MM.1S (cell line): ENCODE results near the gene CRY2.

ENCODE experiments used
- DNase-seq: peaks from one replicate; pipeline ENCODE4 v3.0.0-alpha.2; 2015
- H2AFZ ChIP-seq: fragments of 300-600 bp; sonication (generic); 2 replicates; pipeline ENCODE4 v1.6.0; 2016; ENCODE audit warnings: antibody characterized with exemption, low read length
- H3F3A ChIP-seq: fragments of 300-600 bp; sonication (generic); 2 replicates; pipeline ENCODE4 v1.6.1; 2016; ENCODE audit warnings: mild to moderate bottlenecking, antibody characterized with exemption, low read length, moderate library complexity, mixed read lengths; ENCODE audit not compliant: insufficient read depth
- H3K27ac ChIP-seq: fragments of 300-600 bp; sonication (generic); 2 replicates; pipeline ENCODE4 v1.5.1; 2016; ENCODE audit warnings: mild to moderate bottlenecking, low read length
- H3K27me3 ChIP-seq: fragments of 300-600 bp; sonication (generic); replicated peaks from 2 replicates; pipeline ENCODE4 v1.6.0; 2016; ENCODE audit warnings: low read length; ENCODE audit not compliant: insufficient read depth
- H3K36me3 ChIP-seq: fragments of 300-600 bp; sonication (generic); replicated peaks from 2 replicates; pipeline ENCODE4 v1.6.1; 2016; ENCODE audit warnings: mild to moderate bottlenecking, low read length, mixed read lengths; ENCODE audit not compliant: insufficient read depth
- H3K4me1 ChIP-seq: fragments of 300-600 bp; sonication (generic); 2 replicates; pipeline ENCODE4 v1.6.1; 2016; ENCODE audit warnings: low read length, mixed read lengths
- H3K4me2 ChIP-seq: fragments of 300-600 bp; sonication (generic); 2 replicates; pipeline ENCODE4 v1.6.0; 2016; ENCODE audit warnings: low read depth, low read length
- H3K4me3 ChIP-seq: fragments of 300-600 bp; sonication (generic); 2 replicates; pipeline ENCODE4 v1.5.1; 2016; ENCODE audit warnings: low read length, mixed read lengths
- H3K79me2 ChIP-seq: fragments of 300-600 bp; sonication (generic); 2 replicates; pipeline ENCODE4 v1.6.1; 2016; ENCODE audit warnings: mixed run types, low read length, mixed read lengths
- H3K9ac ChIP-seq: fragments of 300-600 bp; sonication (generic); 2 replicates; pipeline ENCODE4 v1.6.1; 2016; ENCODE audit warnings: low read length, mixed read lengths
- H3K9me2 ChIP-seq: fragments of 300-600 bp; sonication (generic); replicated peaks from 2 replicates; pipeline ENCODE4 v1.6.1; 2016; ENCODE audit warnings: mild to moderate bottlenecking, low read length, mixed read lengths; ENCODE audit not compliant: insufficient read depth
- H3K9me3 ChIP-seq: fragments of 300-600 bp; sonication (generic); replicated peaks from 2 replicates; pipeline ENCODE4 v1.6.1; 2016; ENCODE audit warnings: mild to moderate bottlenecking, low read length, mixed read lengths; ENCODE audit not compliant: insufficient read depth
- H4K20me1 ChIP-seq: fragments of 300-600 bp; sonication (generic); 2 replicates; pipeline ENCODE4 v1.6.1; 2016; ENCODE audit warnings: mild to moderate bottlenecking, low read length, moderate library complexity, mixed read lengths; ENCODE audit not compliant: insufficient read depth
- CTCF ChIP-seq: fragments of 300-600 bp; sonication (generic); IDR thresholded peaks from 2 replicates; pipeline ENCODE4 v1.5.1; 2016; ENCODE audit warnings: antibody characterized with exemption, low read length, mixed read lengths
- EZH2 ChIP-seq: fragments of 300-600 bp; sonication (generic); optimal IDR thresholded peaks from 2 replicates; pipeline ENCODE3; 2017; ENCODE audit warnings: low read depth, mild to moderate bottlenecking, antibody characterized with exemption, low read length, mixed read lengths
- EZH2phosphoT487 ChIP-seq: fragments of 300-600 bp; sonication (generic); IDR thresholded peaks from 2 replicates; pipeline ENCODE4 v1.6.1; 2018; ENCODE audit warnings: antibody characterized with exemption, low read length

The CRY2 gene

GRCh38 chr11:45871638-45872037, 24.4 kb downstream of the CRY2 start:
- H3K4me1 ChIP-seq, result no peaks in the 10 kb centered on the region
- H2AFZ ChIP-seq, result no peak overlapping the region
- H3K9me3 ChIP-seq, result no peaks in the 10 kb centered on the region
- H3F3A ChIP-seq, result no peaks in the 10 kb centered on the region
- H4K20me1 ChIP-seq, result no peaks in the 10 kb centered on the region
- no peak overlapping the region for H3K27ac ChIP-seq
- DNase-seq, result no peak
- TF ChIP-seq CTCF (no peak), EZH2phosphoT487 (no peak), EZH2 (no peak)
- no peak overlapping the region for H3K4me3 ChIP-seq
- no peak overlapping the region for H3K9ac ChIP-seq
- H3K27me3 ChIP-seq, result no peaks in the 10 kb centered on the region
- no peak overlapping the region for H3K4me2 ChIP-seq
- H3K36me3 ChIP-seq, result peaks cover 7% of the 10 kb centered on the region; the same call in 1 of the 2 replicates
- no peaks in the 10 kb centered on the region for H3K9me2 ChIP-seq
- no peaks in the 10 kb centered on the region for H3K79me2 ChIP-seq

DNA sequence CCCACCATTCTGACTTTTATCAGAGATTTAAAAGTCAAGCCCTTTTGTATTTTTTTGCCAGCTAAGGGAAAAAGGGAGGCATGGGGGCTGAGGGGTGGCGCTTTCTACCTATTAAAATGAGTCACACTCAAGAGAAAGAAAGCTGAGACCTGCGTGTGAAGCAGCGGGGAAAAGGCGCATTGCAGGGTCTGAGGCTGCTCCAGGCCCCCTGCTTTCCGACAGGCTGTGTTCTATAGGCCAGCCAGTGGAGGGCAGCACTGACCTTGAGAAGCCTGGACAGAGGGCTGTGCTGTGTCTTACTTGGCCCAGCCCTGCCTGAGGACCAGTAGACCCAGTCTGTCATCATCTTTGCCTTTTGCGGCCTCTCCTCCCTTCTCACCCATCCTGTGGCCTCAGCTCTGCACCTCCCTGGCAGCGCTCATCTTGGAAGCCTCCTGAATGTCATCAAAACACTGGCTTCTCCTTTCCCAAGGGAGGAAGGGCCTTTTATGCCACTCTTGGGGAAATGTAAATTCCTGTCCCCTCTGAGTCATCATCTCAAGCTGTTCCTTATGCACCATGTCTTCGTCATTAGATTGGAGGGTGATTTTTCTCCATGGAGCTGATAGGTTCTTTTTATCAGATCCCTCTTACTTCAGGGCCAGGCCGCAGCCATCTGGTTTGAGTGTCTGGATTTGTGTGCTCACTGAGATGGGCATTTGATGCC, 25.5 kb downstream of the CRY2 start:
- Histone ChIP-seq H3K36me3 (peaks cover 7% of the 10 kb centered on the region; the same call in 1 of the 2 replicates), H4K20me1 (no peaks in the 10 kb centered on the region)

GRCh38 chr11:45876401-45876800, 29.1 kb downstream of the CRY2 start:
- TF ChIP-seq EZH2phosphoT487 (no peak), CTCF (no peak)
- no peak overlapping the region for H3K27ac ChIP-seq
- no peak overlapping the region for H2AFZ ChIP-seq
- no peaks in the 10 kb centered on the region for H3K9me2 ChIP-seq
- H3K36me3 ChIP-seq, result no peaks in the 10 kb centered on the region
- H3K79me2 ChIP-seq, result no peaks in the 10 kb centered on the region
- no peaks in the 10 kb centered on the region for H3K27me3 ChIP-seq
- H4K20me1 ChIP-seq, result no peaks in the 10 kb centered on the region
- no peak overlapping the region for H3K4me3 ChIP-seq
- no peak overlapping the region for H3K4me2 ChIP-seq
- H3K4me1 ChIP-seq, result no peaks in the 10 kb centered on the region
- H3K9ac ChIP-seq, result no peak overlapping the region
- H3K9me3 ChIP-seq, result no peaks in the 10 kb centered on the region
- no peak for DNase-seq
- H3F3A ChIP-seq, result no peaks in the 10 kb centered on the region

More for the DNA sequence above, 25.5 kb downstream of the CRY2 start:
- H3K4me2 ChIP-seq, result no peak overlapping the region
- no peak overlapping the region for H3K27ac ChIP-seq
- no peak overlapping the region for H3K4me3 ChIP-seq
- no peaks in the 10 kb centered on the region for H3K9me3 ChIP-seq
- no peaks in the 10 kb centered on the region for H3K27me3 ChIP-seq
- H2AFZ ChIP-seq, result no peak overlapping the region
- H3K4me1 ChIP-seq, result no peaks in the 10 kb centered on the region
- TF ChIP-seq CTCF (peak; percentile 52), EZH2 (no peak)
- no peaks in the 10 kb centered on the region for H3F3A ChIP-seq
- no peak overlapping the region for H3K9ac ChIP-seq
- no peaks in the 10 kb centered on the region for H3K9me2 ChIP-seq
- DNase-seq, result no peak
- no peaks in the 10 kb centered on the region for H3K79me2 ChIP-seq
